AG09319 (cell line): ENCODE measurements around the gene IL3.

Source experiments
- DNase-seq: peaks from one replicate; pipeline ENCODE4 v3.0.0-alpha.2; 2010; ENCODE audit warnings: low read depth; ENCODE audit errors: extremely low read depth
- TF ChIP-seq, protein P1 (sequence below): IDR thresholded peaks from 2 replicates; pipeline ENCODE4 v1.5.1; 2011; ENCODE audit warnings: low read depth, mild to moderate bottlenecking, inconsistent platforms, low read length, moderate library complexity

IL3 gene

GRCh38 chr5:132016721-132017250 is 43.7 kb upstream of the IL3 start:
- DNase-seq, result no peak
- TF ChIP-seq, protein P1, sequence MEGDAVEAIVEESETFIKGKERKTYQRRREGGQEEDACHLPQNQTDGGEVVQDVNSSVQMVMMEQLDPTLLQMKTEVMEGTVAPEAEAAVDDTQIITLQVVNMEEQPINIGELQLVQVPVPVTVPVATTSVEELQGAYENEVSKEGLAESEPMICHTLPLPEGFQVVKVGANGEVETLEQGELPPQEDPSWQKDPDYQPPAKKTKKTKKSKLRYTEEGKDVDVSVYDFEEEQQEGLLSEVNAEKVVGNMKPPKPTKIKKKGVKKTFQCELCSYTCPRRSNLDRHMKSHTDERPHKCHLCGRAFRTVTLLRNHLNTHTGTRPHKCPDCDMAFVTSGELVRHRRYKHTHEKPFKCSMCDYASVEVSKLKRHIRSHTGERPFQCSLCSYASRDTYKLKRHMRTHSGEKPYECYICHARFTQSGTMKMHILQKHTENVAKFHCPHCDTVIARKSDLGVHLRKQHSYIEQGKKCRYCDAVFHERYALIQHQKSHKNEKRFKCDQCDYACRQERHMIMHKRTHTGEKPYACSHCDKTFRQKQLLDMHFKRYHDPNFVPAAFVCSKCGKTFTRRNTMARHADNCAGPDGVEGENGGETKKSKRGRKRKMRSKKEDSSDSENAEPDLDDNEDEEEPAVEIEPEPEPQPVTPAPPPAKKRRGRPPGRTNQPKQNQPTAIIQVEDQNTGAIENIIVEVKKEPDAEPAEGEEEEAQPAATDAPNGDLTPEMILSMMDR, result no peak

- TF ChIP-seq, protein P1, result no peak
- DNase-seq, result no peak
Measured at GRCh38 chr5:132017316-132017715, 43.1 kb upstream of the IL3 start.

GRCh38 chr5:132017738-132018625 is 42.5 kb upstream of the IL3 start:
- no peak for DNase-seq
- TF ChIP-seq, protein P1, result no peak

GRCh38 chr5:132019337-132019736 is 41.1 kb upstream of the IL3 start:
- TF ChIP-seq, protein P1, result no peak
- DNase-seq, result no peak

GRCh38 chr5:132019857-132020555 is 40.4 kb upstream of the IL3 start:
- no peak for DNase-seq

GRCh38 chr5:132020568-132021339 is 39.7 kb upstream of the IL3 start:
- TF ChIP-seq, protein P1, result no peak
- no peak for DNase-seq

More at GRCh38 chr5:132019857-132020555, 40.4 kb upstream of the IL3 start:
- TF ChIP-seq, protein P1, result no peak
